ENCODE measurements around the gene GAS7. TPM values are rescaled to one million over a fixed set of nuclear protein-coding genes. Genes with fewer than 3 reads are reported as not detected.

The GAS7 gene
- 0.08 and 0.16 TPM in 2 replicates for total RNA-seq
- polyA plus RNA-seq (2012) = 6.7 TPM

GRCh38 chr17:10198509-10199249 is at the start of gene GAS7:
Gene GAS7 (minus strand): TSS chr17:10198606.
- no peak for DNase-seq (ENCODE audit: low read depth)

- DNase-seq (ENCODE audit: low read depth) = peak; percentile 24
Observed at GRCh38 chr17:10247810-10248209, 49.4 kb upstream of the GAS7 start.

GRCh38 chr17:10243883-10244844 is 45.8 kb upstream of the GAS7 start:
- DNase-seq (ENCODE audit: low read depth) = no peak

- no peak for DNase-seq (ENCODE audit: low read depth)
Observed at GRCh38 chr17:10241781-10242180, 43.4 kb upstream of the GAS7 start.

GRCh38 chr17:10238661-10239060 is 40.3 kb upstream of the GAS7 start:
- no peak for DNase-seq (ENCODE audit: low read depth)

GRCh38 chr17:10234033-10234432 is 35.6 kb upstream of the GAS7 start:
- no peak for DNase-seq (ENCODE audit: low read depth)

- no peak for DNase-seq (ENCODE audit: low read depth)
Observed at GRCh38 chr17:10233161-10233560, 34.8 kb upstream of the GAS7 start.

GRCh38 chr17:10229181-10229580 is 30.8 kb upstream of the GAS7 start:
- no peak for DNase-seq (ENCODE audit: low read depth)

GRCh38 chr17:10226930-10227695 is 28.7 kb upstream of the GAS7 start:
- no peak for DNase-seq (ENCODE audit: low read depth)

- no peak for DNase-seq (ENCODE audit: low read depth)
Observed at GRCh38 chr17:10224582-10225195, 26.3 kb upstream of the GAS7 start.

- DNase-seq (ENCODE audit: low read depth) = no peak
Observed at GRCh38 chr17:10219193-10219592, 20.8 kb upstream of the GAS7 start.

GRCh38 chr17:10217916-10218315 is 19.5 kb upstream of the GAS7 start:
- no peak for DNase-seq (ENCODE audit: low read depth)

GRCh38 chr17:10216213-10216938 is 18.0 kb upstream of the GAS7 start:
- DNase-seq (ENCODE audit: low read depth) = no peak

GRCh38 chr17:10215286-10215685 is 16.9 kb upstream of the GAS7 start:
- DNase-seq (ENCODE audit: low read depth) = no peak

- no peak for DNase-seq (ENCODE audit: low read depth)
Observed at GRCh38 chr17:10211666-10212065, 13.3 kb upstream of the GAS7 start.

- DNase-seq (ENCODE audit: low read depth) = no peak
Observed at GRCh38 chr17:10210151-10210574, 11.8 kb upstream of the GAS7 start.

- DNase-seq (ENCODE audit: low read depth) = no peak
Observed at GRCh38 chr17:10208604-10209193, 10.3 kb upstream of the GAS7 start.

GRCh38 chr17:10207153-10207552 is 8.7 kb upstream of the GAS7 start:
- no peak for DNase-seq (ENCODE audit: low read depth)

GRCh38 chr17:10205549-10206185 is 7.3 kb upstream of the GAS7 start:
- no peak for DNase-seq (ENCODE audit: low read depth)

All from myocyte (in vitro differentiated cells).